ENCODE results near the gene NOX5. TPM values are rescaled to one million over a fixed set of nuclear protein-coding genes. Genes with fewer than 3 reads are reported as not detected.

Gene NOX5
- total and polyA plus RNA-seq, 2 donors (not counting 1 experiment from before 2014, with no cell fraction given), result 0.01 to 0.05 TPM

DNA sequence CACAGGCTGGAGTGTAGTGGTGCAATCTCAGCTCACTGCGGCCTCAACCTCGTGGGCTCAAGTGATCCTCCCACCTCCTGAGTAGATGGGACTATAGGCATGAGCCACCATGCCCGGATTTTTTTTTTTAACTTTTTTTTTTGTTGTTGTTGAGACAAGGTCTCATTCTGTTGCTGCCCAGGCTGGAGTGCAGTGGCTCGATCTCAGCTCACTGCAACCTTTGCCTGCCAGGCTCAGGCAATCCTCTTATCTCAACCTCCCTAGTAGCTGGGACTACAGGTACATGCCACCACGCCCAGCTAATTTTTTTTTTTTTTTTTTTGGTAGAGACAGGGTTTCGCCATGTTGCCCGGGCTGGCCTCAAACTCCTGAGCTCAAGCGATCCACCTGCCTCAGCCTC lies 64.1 kb downstream of the NOX5 start:
- ChIA-PET CTCF (no interaction called here), POLR2A (no interaction called here)
- intact Hi-C loops (cut with micrococcal nuclease), result no loop called here

More for the DNA sequence above, 64.1 kb downstream of the NOX5 start:
- Mint-ChIP-seq H3K4me3 (no peak overlapping the region), H3K27me3 (peaks cover 43% of the 10 kb centered on the region), H3K9me3 (ENCODE audit: insufficient read depth) (no peaks in the 10 kb centered on the region), H3K27ac (no peak overlapping the region), H3K4me1 (peaks cover 3% of the 10 kb centered on the region)
- DNase-seq (no peak), ATAC-seq (ENCODE audit: low read depth) (no peak)
- Histone ChIP-seq H2AFZ (ENCODE audit: insufficient read depth, low read depth, low read length, poor library complexity, severe bottlenecking) (no peak overlapping the region), H3K9me3 (ENCODE audit: control extremely low read depth in 1 of 3, control insufficient read depth in 2 of 3, insufficient read depth in 1 of 3, low read length in 2 of 3) (no peaks in the 10 kb centered on the region), H3K4me2 (replicated peaks; ENCODE audit: low read depth, low read length, poor library complexity, severe bottlenecking) (no peak overlapping the region), H3K79me2 (ENCODE audit: control insufficient read depth, insufficient read depth, low read length) (no peaks in the 10 kb centered on the region), H3K4me3 (ENCODE audit: control extremely low read depth in 1 of 5, extremely low read depth in 1 of 5, insufficient read depth in 1 of 5, low read depth in 2 of 5, low read length in 4 of 5) (no peak overlapping the region), H3K27me3 (replicated peaks in 1 of 4; ENCODE audit: control extremely low read depth in 1 of 4, control insufficient read depth in 3 of 4, insufficient read depth in 4 of 4, low read length in 3 of 4) (peaks cover 0 to 18% (median 3%) of the 10 kb centered on the region in 4 experiments), H4K20me1 (ENCODE audit: control insufficient read depth, insufficient read depth, low read length, poor library complexity, severe bottlenecking) (no peaks in the 10 kb centered on the region), H3K4me1 (ENCODE audit: control insufficient read depth in 2 of 2, insufficient read depth in 2 of 2, low read length in 2 of 2) (peaks cover 0 to 4% of the 10 kb centered on the region in 2 donors), H3K9ac (ENCODE audit: low read length) (no peak overlapping the region), H3K27ac (ENCODE audit: low read length in 2 of 2) (no peak overlapping the region), H3K36me3 (replicated peaks in 1 of 2; ENCODE audit: control extremely low read depth in 1 of 2, control insufficient read depth in 1 of 2, extremely low read depth in 1 of 2, insufficient read depth in 2 of 2, low read length in 1 of 2) (no peaks in the 10 kb centered on the region)
- no peak for TF ChIP-seq EZH2 (IDR thresholded peaks at IDR 0.05; ENCODE audit: borderline replicate concordance, insufficient read depth, low read depth, low read length, poor library complexity, severe bottlenecking)
- no peak for TF ChIP-seq CTCF (IDR thresholded peaks at IDR 0.05)
- WGBS (ENCODE audit: insufficient coverage), result 92% methylated on average over 3 of the region's 8 CpGs
